Central memory CD8-positive, alpha-beta T cell (primary cell): ENCODE data around the gene ZNF318.

Source experiments
- ATAC-seq: fragments of 150-1000 bp; cut with Tn5 transposase; replicated peaks from 2 replicates; pipeline ENCODE4 v1.10.0; 2022; ENCODE audit warnings: mild to moderate bottlenecking, moderate FRiP score, moderate number of reproducible peaks; ENCODE audit not compliant: poor library complexity, severe bottlenecking; ENCODE audit errors: extremely low read depth
- DNase-seq, 2 donors: peaks; one replicate each; pipeline ENCODE4 v3.0.0; 2021; ENCODE audit warnings: low spot score in 2 of 2
- H3K27ac Mint-ChIP-seq: one replicate; pipeline ENCODE4 v1.8.0; 2022; ENCODE audit warnings: low read depth, mild to moderate bottlenecking, moderate library complexity, mixed read lengths
- H3K27me3 Mint-ChIP-seq: one replicate; pipeline ENCODE4 v1.8.0; 2022; ENCODE audit warnings: mixed read lengths
- H3K36me3 Mint-ChIP-seq: one replicate; pipeline ENCODE4 v1.8.0; 2022; ENCODE audit warnings: mild to moderate bottlenecking, moderate library complexity, mixed read lengths; ENCODE audit not compliant: insufficient read depth
- H3K4me1 Mint-ChIP-seq: one replicate; pipeline ENCODE4 v1.8.0; 2022; ENCODE audit warnings: mixed read lengths
- H3K4me3 Mint-ChIP-seq: one replicate; pipeline ENCODE4 v1.8.0; 2022; ENCODE audit warnings: mild to moderate bottlenecking, moderate library complexity, mixed read lengths
- H3K9me3 Mint-ChIP-seq: one replicate; pipeline ENCODE4 v1.8.0; 2022; ENCODE audit warnings: mixed read lengths

The ZNF318 gene

DNA sequence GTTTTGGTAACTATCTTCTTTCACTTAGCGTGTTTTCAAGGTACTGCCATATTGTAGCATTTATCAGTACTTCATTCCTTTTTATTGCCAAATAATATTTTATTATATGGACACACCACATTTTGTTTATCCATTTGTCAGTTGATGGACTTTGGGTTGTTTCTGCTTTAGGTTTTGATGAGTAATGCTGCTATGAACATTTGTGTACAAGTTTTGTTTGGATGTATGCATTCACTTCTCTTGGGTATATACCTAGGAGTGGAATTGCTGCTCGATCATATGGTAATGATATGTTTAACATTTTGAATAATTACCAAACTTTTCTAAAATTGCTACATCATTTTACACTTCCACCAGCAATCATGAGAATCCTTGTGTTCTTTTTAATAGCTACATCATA is 77.7 kb downstream of the ZNF318 start:
- Mint-ChIP-seq H3K9me3 (no peaks in the 10 kb centered on the region), H3K4me1 (no peaks in the 10 kb centered on the region)

DNA sequence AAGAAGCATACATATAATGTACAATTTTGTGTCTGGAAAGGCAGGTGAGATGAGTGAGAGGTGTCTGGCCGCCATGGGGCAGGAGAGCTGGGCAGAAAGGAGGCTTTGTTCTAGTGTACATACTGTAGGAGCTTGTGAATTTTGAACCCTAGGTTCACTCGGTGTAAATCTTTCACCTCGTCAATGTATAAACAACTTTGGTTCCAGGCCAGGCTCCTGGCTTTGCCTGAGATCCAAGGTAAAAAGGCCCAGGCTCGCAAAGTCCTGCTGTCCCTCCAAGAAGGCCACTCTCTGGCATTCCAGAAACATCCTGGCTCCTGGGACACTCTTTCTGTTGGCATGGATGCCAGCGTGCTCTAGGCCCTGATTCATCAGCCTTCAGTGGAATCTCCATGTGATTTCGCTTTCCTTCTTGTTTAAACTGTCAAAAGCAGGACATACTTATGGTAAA is 78.5 kb downstream of the ZNF318 start:
- Mint-ChIP-seq H3K27me3 (peaks cover 14% of the 10 kb centered on the region), H3K9me3 (no peaks in the 10 kb centered on the region), H3K4me1 (no peaks in the 10 kb centered on the region), H3K27ac (no peak overlapping the region), H3K36me3 (no peaks in the 10 kb centered on the region), H3K4me3 (no peak overlapping the region)
- ATAC-seq (no peak), DNase-seq (no peak)

More for the DNA sequence above, 77.7 kb downstream of the ZNF318 start:
- ATAC-seq (no peak), DNase-seq (no peak)
- no peaks in the 10 kb centered on the region for H3K36me3 Mint-ChIP-seq
- H3K27ac Mint-ChIP-seq, result no peak overlapping the region
- peaks cover 7% of the 10 kb centered on the region for H3K27me3 Mint-ChIP-seq
- no peak overlapping the region for H3K4me3 Mint-ChIP-seq

DNA sequence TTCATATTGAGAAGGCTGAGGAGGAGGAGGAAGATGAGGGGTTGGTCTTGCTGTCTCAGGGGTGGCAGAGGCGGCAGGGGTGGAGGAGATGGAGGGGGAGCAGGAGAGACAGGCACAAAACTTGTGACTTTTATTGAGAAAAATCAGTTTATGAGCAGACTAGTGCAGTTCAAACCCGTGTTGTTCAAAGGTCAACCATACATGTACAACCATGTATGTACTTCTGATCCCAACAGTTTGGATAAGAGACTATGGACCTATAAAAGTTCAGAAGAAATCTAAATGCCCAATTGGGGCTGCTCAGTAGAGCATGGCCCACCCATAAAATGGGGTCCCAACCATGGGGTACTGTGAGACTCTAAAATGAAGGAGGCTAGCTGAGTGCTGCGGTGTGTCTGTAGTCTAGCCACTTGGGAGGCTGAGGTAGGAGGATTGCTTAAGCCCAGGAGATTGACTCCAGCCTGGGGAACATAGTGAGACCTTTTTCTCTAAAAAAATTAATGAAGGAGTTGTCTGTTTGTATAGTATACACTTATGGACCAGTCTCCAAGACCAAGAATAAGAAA is 79.0 kb downstream of the ZNF318 start:
- no peaks in the 10 kb centered on the region for H3K9me3 Mint-ChIP-seq
- no peaks in the 10 kb centered on the region for H3K36me3 Mint-ChIP-seq
- no peak overlapping the region for H3K4me3 Mint-ChIP-seq
- DNase-seq (no peak), ATAC-seq (no peak)
- peaks cover 19% of the 10 kb centered on the region for H3K27me3 Mint-ChIP-seq
- H3K4me1 Mint-ChIP-seq, result no peaks in the 10 kb centered on the region
- H3K27ac Mint-ChIP-seq, result no peak overlapping the region

DNA sequence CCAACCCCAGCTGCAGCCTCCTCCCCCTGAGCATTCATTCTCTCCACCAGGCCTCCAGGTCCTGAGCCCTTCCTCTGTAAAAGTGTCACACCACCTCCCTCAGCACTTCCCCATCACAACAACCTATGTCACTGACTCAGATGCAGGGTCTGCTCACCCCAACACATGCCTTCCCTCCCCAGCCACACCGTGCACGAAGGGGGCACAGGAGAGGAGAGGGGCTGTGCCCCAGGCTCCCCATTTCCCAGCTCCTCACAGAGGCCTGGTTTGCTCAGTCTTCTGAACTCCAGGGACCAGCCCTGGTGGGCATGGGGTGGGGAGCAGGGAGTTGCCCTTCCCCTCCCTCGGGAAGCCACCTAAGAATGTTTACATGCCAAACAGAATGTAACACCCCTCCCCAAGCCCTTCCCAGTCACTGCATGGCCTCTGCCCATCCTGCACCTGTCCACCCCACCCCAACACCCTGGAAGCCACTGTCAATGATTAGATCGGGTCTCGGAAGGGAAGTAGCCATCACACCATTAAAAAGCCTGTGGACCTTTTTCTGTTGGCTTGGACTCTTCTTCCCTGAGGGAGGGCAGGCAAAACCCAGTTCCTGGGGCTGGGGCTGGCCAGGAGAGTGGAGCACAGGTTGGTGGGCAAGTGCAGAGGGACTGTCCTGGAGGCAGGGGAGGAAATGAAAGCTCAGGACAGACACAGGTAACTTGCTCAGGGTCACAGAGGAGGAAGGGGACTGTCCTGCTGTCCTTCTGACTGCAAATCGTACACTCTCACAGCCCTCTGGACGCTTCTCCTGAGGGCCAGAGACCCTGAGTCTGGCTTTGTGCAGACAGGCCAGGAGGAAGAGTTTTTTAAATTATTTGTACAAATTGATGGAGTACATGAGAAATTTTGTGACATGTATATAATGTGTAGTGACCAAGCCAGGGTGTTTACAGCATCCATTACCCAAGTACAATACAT is 81.4 kb downstream of the ZNF318 start:
- Mint-ChIP-seq H3K4me3 (no peak overlapping the region), H3K4me1 (no peaks in the 10 kb centered on the region), H3K9me3 (no peaks in the 10 kb centered on the region), H3K27ac (no peak overlapping the region), H3K27me3 (peaks cover 23% of the 10 kb centered on the region), H3K36me3 (no peaks in the 10 kb centered on the region)
- ATAC-seq (no peak), DNase-seq (no peak)

DNA sequence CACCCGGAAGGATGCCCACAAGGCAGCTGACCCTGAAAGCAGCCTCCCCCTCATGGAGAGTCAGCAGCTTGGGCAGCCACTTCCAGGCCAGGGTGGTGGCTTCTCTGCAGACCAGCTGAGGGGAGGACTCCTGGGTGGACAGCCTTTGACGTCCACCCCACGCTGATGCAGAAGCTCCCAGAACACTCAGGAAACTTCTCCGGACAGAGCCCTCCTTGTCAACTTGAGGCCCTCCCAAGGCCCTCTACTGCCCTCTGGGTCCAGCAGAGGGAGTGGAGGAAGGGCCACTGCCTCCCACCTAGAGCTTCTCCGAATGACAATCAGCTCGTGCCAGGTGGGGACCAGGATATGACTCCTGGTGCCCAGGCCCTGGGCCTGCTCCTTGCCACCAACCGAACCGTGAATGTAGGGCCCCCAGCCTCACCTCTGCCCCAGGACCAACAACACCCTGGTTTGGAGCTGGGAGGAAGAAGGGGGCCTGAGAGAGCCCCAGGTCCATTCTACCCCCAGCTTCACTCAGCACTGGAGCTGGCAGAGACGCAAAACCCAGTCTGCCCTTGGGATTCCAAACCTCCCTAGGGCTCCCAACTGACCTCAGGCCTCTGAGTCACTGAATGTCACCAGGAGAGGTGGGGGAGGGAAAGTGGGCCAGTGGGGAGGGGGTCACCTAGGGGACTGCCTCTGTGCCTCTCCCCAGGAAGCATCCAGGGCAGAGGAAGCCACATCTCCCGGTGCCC is 82.3 kb downstream of the ZNF318 start:
- Mint-ChIP-seq H3K27ac (no peak overlapping the region), H3K4me1 (no peaks in the 10 kb centered on the region), H3K4me3 (no peak overlapping the region), H3K36me3 (peaks cover 1% of the 10 kb centered on the region), H3K27me3 (peaks cover 32% of the 10 kb centered on the region), H3K9me3 (no peaks in the 10 kb centered on the region)
- no peak for ATAC-seq
- no peak for DNase-seq

DNA sequence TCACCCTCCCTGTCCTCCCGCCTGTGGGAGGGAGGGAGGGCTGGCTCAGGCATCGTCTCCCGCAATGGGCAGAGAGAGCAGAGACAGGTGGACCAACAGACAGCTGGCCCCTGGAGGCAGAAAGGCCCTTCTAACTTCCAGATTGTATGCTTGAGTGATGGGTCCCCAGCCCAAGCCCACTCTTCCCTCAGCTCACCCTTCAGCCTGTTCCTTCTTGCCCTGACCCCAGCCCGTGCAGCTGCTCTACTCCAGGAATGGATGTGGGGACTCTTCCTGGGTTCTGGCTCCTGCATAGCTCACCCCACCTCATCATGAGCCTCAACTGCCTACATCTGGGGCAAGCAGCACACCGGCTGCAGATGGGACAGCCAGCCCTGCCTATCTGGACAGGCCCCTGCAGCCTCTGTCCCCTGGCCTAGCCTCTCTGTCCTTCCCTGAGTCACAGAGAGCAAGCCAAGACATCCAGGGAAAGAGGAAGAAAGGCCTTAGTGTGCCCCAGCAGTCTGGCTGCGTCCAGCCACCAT is 82.9 kb downstream of the ZNF318 start:
- H3K4me1 Mint-ChIP-seq, result no peaks in the 10 kb centered on the region
- no peak overlapping the region for H3K27ac Mint-ChIP-seq
- H3K4me3 Mint-ChIP-seq, result no peak overlapping the region
- no peaks in the 10 kb centered on the region for H3K9me3 Mint-ChIP-seq
- H3K27me3 Mint-ChIP-seq, result peaks cover 38% of the 10 kb centered on the region
- peaks cover 1% of the 10 kb centered on the region for H3K36me3 Mint-ChIP-seq
- DNase-seq (no peak), ATAC-seq (no peak)
